GM12892 (cell line): Measurements from ENCODE around the gene ZNF511.

ENCODE experiments used
- POLR2A ChIP-seq: IDR thresholded peaks from 2 replicates; pipeline ENCODE4 v1.6.1; 2011; ENCODE audit warnings: low read depth, low read length, control low read depth
- POLR2AphosphoS5 ChIP-seq: IDR thresholded peaks from 2 replicates; pipeline ENCODE4 v1.6.1; 2011; ENCODE audit warnings: low read depth, low read length, control low read depth
- TAF1 ChIP-seq: IDR thresholded peaks from 2 replicates; pipeline ENCODE4 v1.6.1; 2011; ENCODE audit warnings: low read depth, mild to moderate bottlenecking, control low read depth, low read length, borderline replicate concordance

GRCh38 chr10:133361227-133361626 is 52.5 kb downstream of the ZNF511 start:
- TF ChIP-seq POLR2A (no peak), POLR2AphosphoS5 (no peak), TAF1 (no peak)
